CD4-positive, alpha-beta T cell treated with Interleukin-17A for 4 hours (primary cell): ENCODE results near the gene LASP1NB.
A peak's percentile ranks its signal among the peaks of the same experiment; 100 is the strongest.
"Not testable (repeated sequence)": the region's sequence is repeated elsewhere in the genome, so short reads cannot be mapped to it uniquely, and the experiment has no call there.

ENCODE experiments used
- DNase-seq: peaks from one replicate; pipeline ENCODE4 v3.0.0-alpha.2; 2020; ENCODE audit warnings: mixed read lengths

The LASP1NB gene

GRCh38 chr17:38967290-38967738 is 41.9 kb downstream of the LASP1NB start, which contains the start of gene FBXO47:
Gene FBXO47 (minus strand): TSS chr17:38967403. CDS start chr17:38963025, 4,378 bp downstream.
- DNase-seq = peak; percentile 89

DNA sequence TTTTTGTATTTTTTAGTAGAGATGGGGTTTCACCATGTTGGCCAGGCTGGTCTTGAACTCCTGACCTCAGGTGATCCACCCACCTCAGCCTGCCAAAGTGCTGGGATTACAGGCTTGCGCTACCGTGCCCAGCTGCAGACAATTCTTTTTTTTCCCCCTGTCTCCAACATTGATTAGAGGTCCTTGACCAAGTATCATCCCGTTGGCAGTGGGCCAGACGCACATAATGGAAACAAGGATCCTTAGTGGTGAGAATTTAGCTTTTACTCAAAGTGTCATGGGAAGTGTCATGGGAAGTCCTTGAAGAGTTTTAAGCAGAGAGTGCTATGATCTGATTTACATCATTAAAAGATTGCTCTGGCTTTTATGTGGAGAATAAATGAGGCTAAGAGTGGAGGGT is 43.9 kb downstream of the LASP1NB start:
- DNase-seq = no peak

- DNase-seq = no peak
These were observed 44.7 kb downstream of the LASP1NB start for GRCh38 chr17:38970128-38970527.

DNA sequence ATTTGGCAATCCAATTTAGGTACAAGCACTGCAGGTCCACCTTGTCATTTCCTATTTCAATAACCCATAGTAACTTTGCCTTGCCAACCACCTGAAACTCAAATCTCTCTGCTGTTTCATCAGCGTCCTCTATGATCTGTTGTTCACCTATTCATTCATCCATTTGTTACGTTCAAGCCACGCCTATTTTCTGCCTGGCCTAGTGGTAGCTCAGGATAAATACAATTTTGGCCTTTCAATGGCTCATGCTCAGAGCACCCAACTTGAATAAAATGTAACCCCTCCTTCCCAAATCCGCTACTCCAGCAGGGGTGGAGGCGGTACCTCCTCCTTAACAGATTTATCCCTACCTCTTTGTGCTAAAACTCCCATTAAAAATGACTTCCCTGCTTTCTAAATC is 45.4 kb downstream of the LASP1NB start:
- no peak for DNase-seq

- not testable (repeated sequence) for DNase-seq
These were observed 50.8 kb downstream of the LASP1NB start for GRCh38 chr17:38976187-38976551.

DNA sequence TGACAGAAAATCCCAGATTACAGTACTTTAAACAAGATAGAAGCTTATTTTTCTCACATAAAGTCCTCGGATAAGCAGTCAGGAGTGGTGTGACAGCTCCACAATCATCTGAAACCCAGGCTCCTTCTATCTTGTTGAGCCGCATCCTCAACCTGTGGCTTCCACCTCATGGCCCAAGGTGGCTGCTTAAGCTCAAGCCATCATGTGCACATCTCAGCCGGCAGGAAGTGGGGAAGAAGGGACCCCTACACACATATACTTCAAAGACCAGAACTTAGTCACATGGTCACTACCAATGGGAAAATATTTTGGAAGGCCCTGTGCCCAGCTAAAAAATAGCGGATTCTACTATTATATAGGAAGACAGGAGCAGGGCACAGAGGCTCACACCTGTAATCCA is 52.8 kb downstream of the LASP1NB start:
- no peak for DNase-seq
